Measurements from ENCODE around the gene FGF5. TPM values are rescaled to one million over a fixed set of nuclear protein-coding genes. Genes with fewer than 3 reads are reported as not detected.
"Not testable (repeated sequence)": the region's sequence is repeated elsewhere in the genome, so short reads cannot be mapped to it uniquely, and the experiment has no call there.

FGF5 gene
- total RNA-seq, 4 donors from 2014 or later, result 0.14 to 4.1 (median 0.16) TPM; not detected in 1

DNA sequence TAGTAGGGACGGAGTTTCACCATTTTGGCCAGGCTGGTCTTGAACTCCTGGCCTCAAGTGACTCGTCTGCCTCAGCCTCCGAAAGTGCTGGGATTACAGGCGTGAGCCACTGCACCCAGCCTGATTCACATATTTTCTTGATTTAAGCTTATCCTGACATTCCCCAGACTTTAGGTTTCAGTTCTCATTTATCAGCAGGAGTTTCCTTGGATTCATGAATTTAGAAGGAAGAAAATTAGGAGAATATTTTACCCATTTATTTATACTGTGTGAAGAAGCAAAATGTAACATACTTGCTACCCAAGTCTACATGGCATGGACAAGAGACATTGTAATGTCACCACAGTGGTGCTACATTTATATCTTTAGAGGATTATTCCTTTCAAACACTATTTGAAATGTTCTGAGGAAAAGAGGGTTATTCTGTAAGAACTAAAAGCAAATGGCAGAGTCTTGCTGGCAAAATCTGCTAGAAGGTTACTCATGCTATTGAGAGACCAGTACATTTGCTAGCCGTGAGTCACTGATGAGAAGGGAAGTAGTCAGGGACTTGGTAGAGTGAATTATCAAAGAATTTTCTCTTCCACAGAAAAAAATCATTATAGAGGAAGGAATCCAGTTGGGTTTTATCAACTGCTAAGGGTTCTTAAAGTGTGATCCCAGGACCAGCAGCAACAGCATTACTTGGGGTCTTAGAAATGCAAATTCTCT, 43.0 kb downstream of the FGF5 start:
- Histone ChIP-seq H3K27ac (no peak overlapping the region), H3K4me1 (no peaks in the 10 kb centered on the region), H3K36me3 (no peaks in the 10 kb centered on the region), H3K9me3 (no peaks in the 10 kb centered on the region), H3K27me3 (peaks cover 11% of the 10 kb centered on the region), H3K4me3 (no peak overlapping the region)
- TF ChIP-seq EP300 (IDR thresholded peaks at IDR 0.05; ENCODE audit: low read depth), result no peak
- TF ChIP-seq, protein P1, sequence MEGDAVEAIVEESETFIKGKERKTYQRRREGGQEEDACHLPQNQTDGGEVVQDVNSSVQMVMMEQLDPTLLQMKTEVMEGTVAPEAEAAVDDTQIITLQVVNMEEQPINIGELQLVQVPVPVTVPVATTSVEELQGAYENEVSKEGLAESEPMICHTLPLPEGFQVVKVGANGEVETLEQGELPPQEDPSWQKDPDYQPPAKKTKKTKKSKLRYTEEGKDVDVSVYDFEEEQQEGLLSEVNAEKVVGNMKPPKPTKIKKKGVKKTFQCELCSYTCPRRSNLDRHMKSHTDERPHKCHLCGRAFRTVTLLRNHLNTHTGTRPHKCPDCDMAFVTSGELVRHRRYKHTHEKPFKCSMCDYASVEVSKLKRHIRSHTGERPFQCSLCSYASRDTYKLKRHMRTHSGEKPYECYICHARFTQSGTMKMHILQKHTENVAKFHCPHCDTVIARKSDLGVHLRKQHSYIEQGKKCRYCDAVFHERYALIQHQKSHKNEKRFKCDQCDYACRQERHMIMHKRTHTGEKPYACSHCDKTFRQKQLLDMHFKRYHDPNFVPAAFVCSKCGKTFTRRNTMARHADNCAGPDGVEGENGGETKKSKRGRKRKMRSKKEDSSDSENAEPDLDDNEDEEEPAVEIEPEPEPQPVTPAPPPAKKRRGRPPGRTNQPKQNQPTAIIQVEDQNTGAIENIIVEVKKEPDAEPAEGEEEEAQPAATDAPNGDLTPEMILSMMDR (IDR thresholded peaks at IDR 0.05), result no peak
- TF ChIP-seq POLR2AphosphoS5 (IDR thresholded peaks at IDR 0.05), result no peak
- TF ChIP-seq POLR2A (IDR thresholded peaks at IDR 0.05), result no peak
- no peak for DNase-seq
- WGBS, 2 donors (ENCODE audit: low coverage in 1 of 2), result 81 to 92% methylated on average over 2 to 5 of the region's 5 CpGs
- in situ Hi-C loops (cut with MboI; ENCODE audit: low pct_ligation_motif_present in 1 of 4, low pct_unique_long_range_greater_than_20kb in 1 of 4, low sequenced_read_pairs in 3 of 4) (no loop called here), intact Hi-C loops (cut with DNase I; ENCODE audit: low total_unique reads) (no loop called here)

DNA sequence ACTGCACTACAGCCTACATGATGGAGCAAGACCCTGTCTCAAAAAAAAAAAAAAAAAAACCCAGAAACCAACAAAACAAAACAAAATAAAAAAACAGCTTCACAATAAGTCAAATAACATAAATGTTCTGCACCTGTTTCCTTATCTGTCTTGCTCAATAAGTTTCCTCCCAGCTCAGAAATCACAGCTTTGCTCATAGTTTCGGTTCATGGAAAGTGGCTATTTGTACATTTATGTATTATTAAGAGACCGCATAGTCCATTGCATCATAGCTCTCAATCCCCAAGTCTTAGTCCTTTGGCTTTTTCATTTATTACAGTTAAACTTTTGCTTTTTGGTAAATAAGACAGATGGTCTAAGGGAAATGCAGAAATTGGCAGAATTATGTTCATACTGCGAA, 44.7 kb downstream of the FGF5 start:
- TF ChIP-seq POLR2AphosphoS5 (IDR thresholded peaks at IDR 0.05), result no peak
- TF ChIP-seq EP300 (IDR thresholded peaks at IDR 0.05; ENCODE audit: low read depth), result no peak
- TF ChIP-seq, protein P1 (IDR thresholded peaks at IDR 0.05), result no peak
- no peak for TF ChIP-seq POLR2A (IDR thresholded peaks at IDR 0.05)
- Histone ChIP-seq H3K27me3 (peaks cover 11% of the 10 kb centered on the region), H3K4me1 (no peaks in the 10 kb centered on the region), H3K36me3 (no peaks in the 10 kb centered on the region), H3K27ac (no peak overlapping the region), H3K4me3 (no peak overlapping the region), H3K9me3 (no peaks in the 10 kb centered on the region)
- WGBS, 2 donors (ENCODE audit: low coverage in 1 of 2), result 82 to 83% methylated on average over 3 of the region's 3 CpGs
- no peak for DNase-seq
- in situ Hi-C loops (cut with MboI; ENCODE audit: low pct_ligation_motif_present in 1 of 4, low pct_unique_long_range_greater_than_20kb in 1 of 4, low sequenced_read_pairs in 3 of 4) (no loop called here), intact Hi-C loops (cut with DNase I; ENCODE audit: low total_unique reads) (no loop called here)

DNA sequence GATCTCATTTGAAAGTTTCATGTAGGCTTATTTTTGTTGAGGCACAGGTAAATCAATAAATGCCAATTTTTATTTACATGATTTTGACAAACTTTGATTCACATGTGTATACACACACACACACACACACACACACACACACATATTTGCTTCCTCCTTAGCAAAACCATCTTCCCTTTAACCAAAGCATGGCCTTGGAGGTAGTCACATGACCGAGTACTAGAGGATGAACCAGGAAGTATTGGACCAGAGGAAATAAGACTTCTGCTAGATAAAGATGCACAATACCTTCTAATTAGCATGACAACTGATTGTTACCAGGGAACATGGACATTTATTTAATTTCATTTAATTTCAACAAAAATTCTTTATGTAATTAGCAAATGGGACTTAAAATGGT, 45.7 kb downstream of the FGF5 start:
- Histone ChIP-seq H3K4me1 (no peaks in the 10 kb centered on the region), H3K4me3 (no peak overlapping the region), H3K27me3 (peaks cover 11% of the 10 kb centered on the region), H3K27ac (no peak overlapping the region), H3K9me3 (no peaks in the 10 kb centered on the region), H3K36me3 (no peaks in the 10 kb centered on the region)
- in situ Hi-C loops (cut with MboI; ENCODE audit: low pct_ligation_motif_present in 1 of 4, low pct_unique_long_range_greater_than_20kb in 1 of 4, low sequenced_read_pairs in 3 of 4) (no loop called here), intact Hi-C loops (cut with DNase I; ENCODE audit: low total_unique reads) (no loop called here)
- no peak for DNase-seq
- TF ChIP-seq EP300 (IDR thresholded peaks at IDR 0.05; ENCODE audit: low read depth), result no peak
- TF ChIP-seq POLR2AphosphoS5 (IDR thresholded peaks at IDR 0.05), result no peak
- TF ChIP-seq, protein P1 (IDR thresholded peaks at IDR 0.05), result no peak
- no peak for TF ChIP-seq POLR2A (IDR thresholded peaks at IDR 0.05)
- WGBS, 2 donors (ENCODE audit: low coverage in 1 of 2), result 71 to 79% methylated on average over 1 of the region's 1 CpG

GRCh38 chr4:80313627-80314026, 47.2 kb downstream of the FGF5 start:
- Histone ChIP-seq H3K27me3 (no peaks in the 10 kb centered on the region), H3K36me3 (no peaks in the 10 kb centered on the region), H3K9me3 (no peaks in the 10 kb centered on the region), H3K4me1 (no peaks in the 10 kb centered on the region), H3K4me3 (no peak overlapping the region), H3K27ac (no peak overlapping the region)
- TF ChIP-seq, protein P1 (IDR thresholded peaks at IDR 0.05), result no peak
- WGBS, 2 donors (ENCODE audit: low coverage in 1 of 2), result 72 to 82% methylated on average over 7 of the region's 7 CpGs
- DNase-seq, result no peak
- intact Hi-C loops (cut with DNase I; ENCODE audit: low total_unique reads) (no loop called here), in situ Hi-C loops (cut with MboI; ENCODE audit: low pct_ligation_motif_present in 1 of 4, low pct_unique_long_range_greater_than_20kb in 1 of 4, low sequenced_read_pairs in 3 of 4) (no loop called here)

- DNase-seq; H3K36me3 ChIP-seq; intact Hi-C loops (cut with DNase I; ENCODE audit: low total_unique reads); H3K9me3 ChIP-seq; H3K4me3 ChIP-seq; H3K27me3 ChIP-seq; in situ Hi-C loops (cut with MboI; ENCODE audit: low pct_ligation_motif_present in 1 of 4, low pct_unique_long_range_greater_than_20kb in 1 of 4, low sequenced_read_pairs in 3 of 4); H3K27ac ChIP-seq; H3K4me1 ChIP-seq: not testable (repeated sequence)
Observed at GRCh38 chr4:80315848-80316247, 49.4 kb downstream of the FGF5 start.

Data from transverse colon (tissue), 4 donors.